K562 (cell line): Measurements from ENCODE around the gene SIRPA. TPM values are rescaled to one million over a fixed set of nuclear protein-coding genes. Genes with fewer than 3 reads are reported as not detected.

ENCODE experiments used
- ATAC-seq: fragments of 200-7000 bp; cut with Tn5 transposase; 3 replicates; pipeline ENCODE4 v1.9.1; 2020; ENCODE audit warnings: moderate library complexity
- BruUV-seq: library from RNA; stranded (reverse); fragments of 400-500 nt; replicated peaks from 2 replicates; lab custom pipeline; 2021; lab: Mats Ljungman, UMichigan
- CTCF ChIA-PET: fragments of 300-600 bp; formaldehyde crosslinking; extraction: SDS; loops from one replicate; lab custom pipeline; 2021; ENCODE audit warnings: low intra/inter-chr PET ratio; lab: Yijun Ruan, JAX
- POLR2A ChIA-PET: fragments of 300-600, 350-650 bp; sonication (Branson Sonifier 250); formaldehyde crosslinking; extraction: SDS; loops from one replicate; lab custom pipeline; 2021; ENCODE audit warnings: antibody characterized with exemption, inconsistent platforms; lab: Yijun Ruan, JAX
- DNase-seq, 4 experiments: peaks; one replicate each; pipeline versions ENCODE4 v3.0.0 to v3.0.0-alpha.2; 2011 to 2018; ENCODE audit warnings: low spot score in 3 of 4, mixed read lengths in 3 of 4; ENCODE audit errors: extremely low read depth in 1 of 4
- FAIRE-seq: peaks from 2 replicates; lab custom pipeline; 2011; peaks lifted over from hg19 to GRCh38; lab: Jason Lieb, UNC
- H2AFZ ChIP-seq: 2 replicates; pipeline ENCODE4 v1.6.0; 2011; ENCODE audit warnings: low read depth, low read length, control low read depth, inconsistent platforms
- H3K27ac ChIP-seq: fragments of 200-600 bp; 3 replicates; pipeline ENCODE4 v1.8.0; 2011; ENCODE audit warnings: low read depth, mild to moderate bottlenecking, control low read depth, inconsistent platforms, low read length, moderate library complexity, mixed read lengths; ENCODE audit errors: extremely low read depth
- H3K27me3 ChIP-seq, 2 experiments: fragments of 300-600 bp in 1 of 2; 2 replicates in 1 of 2; 3 replicates in 1 of 2; pipeline versions ENCODE4 v1.6.0 to v1.8.0; 2011; ENCODE audit warnings: inconsistent platforms in 2 of 2, low read length in 2 of 2, mild to moderate bottlenecking in 1 of 2, mixed read lengths in 1 of 2, moderate library complexity in 1 of 2; ENCODE audit not compliant: control insufficient read depth in 2 of 2, insufficient read depth in 2 of 2
- H3K36me3 ChIP-seq: fragments of 300-600 bp; 3 replicates; pipeline ENCODE4 v1.8.0; 2011; ENCODE audit warnings: mild to moderate bottlenecking, low read length, inconsistent platforms; ENCODE audit not compliant: control insufficient read depth, insufficient read depth
- H3K4me1 ChIP-seq, 2 experiments: fragments of 200-600 bp in 1 of 2; replicated peaks in 1 of 2; 2 replicates in 1 of 2; 3 replicates in 1 of 2; pipeline versions ENCODE4 v1.5.1 to v1.8.0; 2011; ENCODE audit warnings: inconsistent platforms in 2 of 2, low read length in 2 of 2, mild to moderate bottlenecking in 1 of 2, mixed read lengths in 1 of 2, moderate library complexity in 1 of 2; ENCODE audit not compliant: control insufficient read depth in 2 of 2, insufficient read depth in 2 of 2
- H3K4me2 ChIP-seq: 2 replicates; pipeline ENCODE4 v1.6.1; 2011; ENCODE audit warnings: low read length, control low read depth, inconsistent platforms, mixed read lengths; ENCODE audit not compliant: insufficient read depth
- H3K4me3 ChIP-seq: fragments of 200-600 bp; sonication (generic), shearing (Covaris generic); 2 replicates; pipeline ENCODE4 v1.5.1; 2016; ENCODE audit warnings: control low read depth, inconsistent platforms
- H3K79me2 ChIP-seq: fragments of 200-600 bp; 3 replicates; pipeline ENCODE4 v1.8.0; 2011; ENCODE audit warnings: low read length, inconsistent platforms; ENCODE audit not compliant: control insufficient read depth, insufficient read depth
- H3K9ac ChIP-seq, 2 experiments: 2 replicates each; pipeline versions ENCODE4 v1.6.0 to v1.6.1; 2011; ENCODE audit warnings: low read depth in 2 of 2, low read length in 2 of 2, control low read depth in 1 of 2, inconsistent platforms in 1 of 2, mild to moderate bottlenecking in 1 of 2, mixed read lengths in 1 of 2; ENCODE audit not compliant: insufficient read depth in 1 of 2
- H3K9me1 ChIP-seq: one replicate; pipeline ENCODE4 v1.6.0; 2011; ENCODE audit warnings: inconsistent platforms, mild to moderate bottlenecking, low read length, moderate library complexity; ENCODE audit not compliant: control insufficient read depth, insufficient read depth
- H3K9me3 ChIP-seq: replicated peaks from 2 replicates; pipeline ENCODE4 v1.5.1; 2011; ENCODE audit warnings: low read depth, low read length, inconsistent platforms; ENCODE audit not compliant: control insufficient read depth, insufficient read depth
- H4K20me1 ChIP-seq: replicated peaks from 2 replicates; pipeline ENCODE4 v1.6.1; 2011; ENCODE audit warnings: low read length, inconsistent platforms, mixed read lengths; ENCODE audit not compliant: control insufficient read depth, insufficient read depth
- CBFB ChIP-seq: sonication (generic); formaldehyde crosslinking; IDR thresholded peaks from 2 replicates; pipeline ENCODE4 v1.4.0; 2020; ENCODE audit warnings: mild to moderate bottlenecking, missing genetic modification reagents
- CEBPZ ChIP-seq: fragments of 150-350 bp; IDR thresholded peaks from 2 replicates; pipeline ENCODE4 v1.6.1; 2014; ENCODE audit warnings: low read depth, mild to moderate bottlenecking, low read length, borderline replicate concordance
- HDAC6 ChIP-seq: IDR thresholded peaks from 2 replicates; pipeline ENCODE4 v1.6.1; 2012; ENCODE audit warnings: low read depth, mild to moderate bottlenecking, control low read depth, inconsistent platforms, low read length, moderate library complexity
- HMGN3 ChIP-seq: IDR thresholded peaks from 2 replicates; pipeline ENCODE4 v1.6.1; 2011; ENCODE audit warnings: borderline replicate concordance, low read depth, mild to moderate bottlenecking, mixed read lengths, low read length; ENCODE audit not compliant: insufficient read length; ENCODE audit errors: extremely low read depth
- LCOR ChIP-seq: sonication (generic); formaldehyde crosslinking; IDR thresholded peaks from 2 replicates; pipeline ENCODE4 v1.8.0; 2022; ENCODE audit warnings: mild to moderate bottlenecking, missing genetic modification reagents
- SIN3A ChIP-seq, 2 experiments: fragments of 150-350 bp in 1 of 2; IDR thresholded peaks; 2 replicates each; pipeline ENCODE4 v1.6.1; 2011 to 2016; ENCODE audit warnings: borderline replicate concordance in 2 of 2, low read depth in 2 of 2, low read length in 2 of 2, mild to moderate bottlenecking in 2 of 2, moderate library complexity in 2 of 2; ENCODE audit not compliant: control insufficient read depth in 1 of 2
- SMAD4 ChIP-seq: fragments of 250-450 bp; sonication (Bioruptor Pico); conservative IDR thresholded peaks from 2 replicates; pipeline ENCODE4 v1.8.0; 2021; ENCODE audit warnings: inconsistent platforms, mild to moderate bottlenecking, moderate library complexity
- ZBTB1 ChIP-seq: sonication (generic); formaldehyde crosslinking; IDR thresholded peaks from 2 replicates; pipeline ENCODE4 v1.8.1; 2023; ENCODE audit warnings: missing genetic modification reagents, low read depth, mild to moderate bottlenecking, borderline replicate concordance
- ZBTB34 ChIP-seq: fragments of 250-450 bp; sonication (Bioruptor Pico); IDR thresholded peaks from 2 replicates; pipeline ENCODE4 v1.8.0; 2021; ENCODE audit warnings: mild to moderate bottlenecking, moderate library complexity
- ZSCAN32 ChIP-seq: fragments of 450-650 bp; formaldehyde crosslinking; IDR thresholded peaks from 2 replicates; pipeline ENCODE4 v1.4.0; 2020; ENCODE audit warnings: mild to moderate bottlenecking, moderate library complexity
- WGBS: fragments of 100-300 bp; shearing (Covaris generic); methylation state at CpG from one replicate; pipeline ENCODE4 v1.1.6; 2016; ENCODE audit warnings: low coverage, mixed read lengths; ENCODE audit not compliant: insufficient coverage; ENCODE audit errors: missing lambda C conversion rate; 5-methylcytosine and 5-hydroxymethylcytosine counted together
- in situ Hi-C: fragments of 300-500 bp; cut with MboI; formaldehyde crosslinking; loops from 4 replicates; pipeline ENCODE4 v1.15.0; 2018; ENCODE audit warnings: inconsistent platforms, mixed read lengths
- intact Hi-C: fragments of 100-400 bp; cut with micrococcal nuclease; formaldehyde crosslinking; loops from 2 replicates; pipeline ENCODE4 v1.14.2; 2022
- polyA plus RNA-seq, 8 experiments: library from polyadenylated mRNA; depleted of rRNA in 4 of 8; stranded (reverse) in 5 of 8; unstranded in 3 of 8; fragments of >200 nt; fragmentation: Nextera tagmentation in 2 of 8; fragmentation: Illumina TruSeq in 1 of 8; extraction: Ambion mirVana in 2 of 8; extraction: Trizol in 1 of 8; gene quantifications; 2 replicates each; pipeline versions ENCODE4 v1.2.1 to v1.2.3, GENCODE V29; 2011 to 2014; ENCODE audit warnings: inconsistent platforms in 1 of 8, missing spikeins in 1 of 8
- total RNA-seq, 7 experiments: library from RNA; depleted of rRNA in 6 of 7; stranded (reverse); fragments of >200 nt in 6 of 7; fragmentation: Illumina TruSeq in 2 of 7; extraction: Trizol in 2 of 7; gene quantifications; 2 replicates each; pipeline versions ENCODE4 v1.2.1 to v1.2.3, GENCODE V29; 2011 to 2021; ENCODE audit warnings: low replicate concordance in 1 of 7
- TF ChIP-seq, protein P1 (sequence below): sonication (generic); formaldehyde crosslinking; IDR thresholded peaks from 2 replicates; pipeline ENCODE4 v1.8.0; 2023; ENCODE audit warnings: missing genetic modification reagents, mild to moderate bottlenecking, borderline replicate concordance

Gene SIRPA
- total and polyA plus RNA-seq, 9 of the 15 experiments (the other 6 are each of a cell fraction or from before 2014, with no cell fraction given), result 0.01 to 0.40 (median 0.11) TPM; not detected in 2

GRCh38 chr20:1856424-1856823, 38.8 kb upstream of the SIRPA start:
- BruUV-seq, result no TSS peak
- H3K9ac ChIP-seq, result no peak overlapping the region
- H3K4me3 ChIP-seq, result no peak overlapping the region
- no peaks in the 10 kb centered on the region for H4K20me1 ChIP-seq
- no peak for ATAC-seq
- H2AFZ ChIP-seq, result no peak overlapping the region
- H3K9me1 ChIP-seq, result no peaks in the 10 kb centered on the region
- no peaks in the 10 kb centered on the region; a peak in 2 of 5 replicates for H3K27me3 ChIP-seq
- H3K4me2 ChIP-seq, result no peak overlapping the region
- no peak overlapping the region for H3K27ac ChIP-seq
- H3K36me3 ChIP-seq, result no peaks in the 10 kb centered on the region
- in situ Hi-C loops (no loop called here), intact Hi-C loops (no loop called here)
- no peak for DNase-seq
- CTCF ChIA-PET, result no interaction called here
- POLR2A ChIA-PET, result interaction anchor here (1.6 kb wide), 1 partner anchor 19 kb away, joined by 4 read pairs; no protein-coding TSS in a partner anchor
- H3K4me1 ChIP-seq, result no peaks in the 10 kb centered on the region; a peak in 2 of 5 replicates
- no peak for FAIRE-seq
- no peaks in the 10 kb centered on the region for H3K9me3 ChIP-seq
- 0% methylated on average over 1 of the region's 1 CpG for WGBS
- no peaks in the 10 kb centered on the region for H3K79me2 ChIP-seq
- no peak for TF ChIP-seq ZBTB34 (CRISPR knock-in tag)
- TF ChIP-seq HDAC6, result no peak
- no peak for TF ChIP-seq SIN3A (IDR thresholded peaks at IDR 0.05; ENCODE audit: borderline replicate concordance in 2 of 2, control insufficient read depth in 1 of 2, low read depth in 2 of 2, low read length in 2 of 2)
- no peak for TF ChIP-seq LCOR (CRISPR knock-in tag)
- TF ChIP-seq HMGN3, result no peak
- TF ChIP-seq ZBTB1 (CRISPR knock-in tag), result no peak
- no peak for TF ChIP-seq CBFB (CRISPR knock-in tag)
- no peak for TF ChIP-seq ZSCAN32 (CRISPR knock-in tag)
- TF ChIP-seq CEBPZ, result no peak
- TF ChIP-seq SMAD4 (CRISPR knock-in tag), result no peak
- TF ChIP-seq, protein P1, sequence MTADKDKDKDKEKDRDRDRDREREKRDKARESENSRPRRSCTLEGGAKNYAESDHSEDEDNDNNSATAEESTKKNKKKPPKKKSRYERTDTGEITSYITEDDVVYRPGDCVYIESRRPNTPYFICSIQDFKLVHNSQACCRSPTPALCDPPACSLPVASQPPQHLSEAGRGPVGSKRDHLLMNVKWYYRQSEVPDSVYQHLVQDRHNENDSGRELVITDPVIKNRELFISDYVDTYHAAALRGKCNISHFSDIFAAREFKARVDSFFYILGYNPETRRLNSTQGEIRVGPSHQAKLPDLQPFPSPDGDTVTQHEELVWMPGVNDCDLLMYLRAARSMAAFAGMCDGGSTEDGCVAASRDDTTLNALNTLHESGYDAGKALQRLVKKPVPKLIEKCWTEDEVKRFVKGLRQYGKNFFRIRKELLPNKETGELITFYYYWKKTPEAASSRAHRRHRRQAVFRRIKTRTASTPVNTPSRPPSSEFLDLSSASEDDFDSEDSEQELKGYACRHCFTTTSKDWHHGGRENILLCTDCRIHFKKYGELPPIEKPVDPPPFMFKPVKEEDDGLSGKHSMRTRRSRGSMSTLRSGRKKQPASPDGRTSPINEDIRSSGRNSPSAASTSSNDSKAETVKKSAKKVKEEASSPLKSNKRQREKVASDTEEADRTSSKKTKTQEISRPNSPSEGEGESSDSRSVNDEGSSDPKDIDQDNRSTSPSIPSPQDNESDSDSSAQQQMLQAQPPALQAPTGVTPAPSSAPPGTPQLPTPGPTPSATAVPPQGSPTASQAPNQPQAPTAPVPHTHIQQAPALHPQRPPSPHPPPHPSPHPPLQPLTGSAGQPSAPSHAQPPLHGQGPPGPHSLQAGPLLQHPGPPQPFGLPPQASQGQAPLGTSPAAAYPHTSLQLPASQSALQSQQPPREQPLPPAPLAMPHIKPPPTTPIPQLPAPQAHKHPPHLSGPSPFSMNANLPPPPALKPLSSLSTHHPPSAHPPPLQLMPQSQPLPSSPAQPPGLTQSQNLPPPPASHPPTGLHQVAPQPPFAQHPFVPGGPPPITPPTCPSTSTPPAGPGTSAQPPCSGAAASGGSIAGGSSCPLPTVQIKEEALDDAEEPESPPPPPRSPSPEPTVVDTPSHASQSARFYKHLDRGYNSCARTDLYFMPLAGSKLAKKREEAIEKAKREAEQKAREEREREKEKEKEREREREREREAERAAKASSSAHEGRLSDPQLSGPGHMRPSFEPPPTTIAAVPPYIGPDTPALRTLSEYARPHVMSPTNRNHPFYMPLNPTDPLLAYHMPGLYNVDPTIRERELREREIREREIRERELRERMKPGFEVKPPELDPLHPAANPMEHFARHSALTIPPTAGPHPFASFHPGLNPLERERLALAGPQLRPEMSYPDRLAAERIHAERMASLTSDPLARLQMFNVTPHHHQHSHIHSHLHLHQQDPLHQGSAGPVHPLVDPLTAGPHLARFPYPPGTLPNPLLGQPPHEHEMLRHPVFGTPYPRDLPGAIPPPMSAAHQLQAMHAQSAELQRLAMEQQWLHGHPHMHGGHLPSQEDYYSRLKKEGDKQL (CRISPR knock-in tag), result no peak
